ENCODE data around the gene CRELD1. TPM values are rescaled to one million over a fixed set of nuclear protein-coding genes. Genes with fewer than 3 reads are reported as not detected.

The CRELD1 gene
- total and polyA plus RNA-seq, 9 of the 15 experiments (the other 6 are each of a cell fraction or from before 2014, with no cell fraction given), result 3.3 to 25.8 (median 16.5) TPM

GRCh38 chr3:9884555-9885165, 49.0 kb upstream of the CRELD1 start (continued):
- TF ChIP-seq ATF6 (CRISPR knock-in tag; IDR thresholded peaks at IDR 0.05) (no peak), FOXA3 (CRISPR knock-in tag; conservative IDR thresholded peaks at IDR 0.05 in 1 of 2, IDR thresholded peaks at IDR 0.05 in 1 of 2) (peak; percentile 19 to 51; a peak in 1 of 4 replicates), CHD2 (IDR thresholded peaks at IDR 0.05; ENCODE audit: low read depth, low read length) (no peak), ZBED1 (IDR thresholded peaks at IDR 0.05) (no peak), PHB2 (IDR thresholded peaks at IDR 0.05; ENCODE audit: low read depth) (no peak), MLX (CRISPR knock-in tag; conservative IDR thresholded peaks at IDR 0.05) (no peak), GABPA (tag; conservative IDR thresholded peaks at IDR 0.05; ENCODE audit: low read depth) (no peak), ZSCAN29 (IDR thresholded peaks at IDR 0.05) (no peak), CBFA2T3 (IDR thresholded peaks at IDR 0.05) (peak; percentile 81), TSC22D4 (tag; IDR thresholded peaks at IDR 0.05) (no peak), ZNF57 (CRISPR knock-in tag; IDR thresholded peaks at IDR 0.05) (no peak), BRD9 (IDR thresholded peaks at IDR 0.05; ENCODE audit: low read depth, partially characterized antibody) (no peak), HNRNPLL (IDR thresholded peaks at IDR 0.05; ENCODE audit: low read depth, low read length, poor library complexity, severe bottlenecking) (no peak), EHMT2 (IDR thresholded peaks at IDR 0.05) (peak; percentile 23; the same call in 1 of the 2 replicates), YBX1 (IDR thresholded peaks at IDR 0.05) (no peak), CGGBP1 (CRISPR knock-in tag; IDR thresholded peaks at IDR 0.05) (no peak), ZNF77 (CRISPR knock-in tag; IDR thresholded peaks at IDR 0.05) (no peak), MYBL2 (IDR thresholded peaks at IDR 0.05; ENCODE audit: low read depth) (no peak), MYBL2 (CRISPR knock-in tag; IDR thresholded peaks at IDR 0.05; ENCODE audit: borderline replicate concordance) (no peak), FOXM1 (IDR thresholded peaks at IDR 0.05; ENCODE audit: low read depth) (no peak), FOXM1 (CRISPR knock-in tag; IDR thresholded peaks at IDR 0.05; ENCODE audit: low read depth) (no peak), CCAR2 (IDR thresholded peaks at IDR 0.05; ENCODE audit: low read depth, low read length) (no peak), LARP7 (IDR thresholded peaks at IDR 0.05) (no peak), ZNF696 (CRISPR knock-in tag; conservative IDR thresholded peaks at IDR 0.05) (no peak), HDAC3 (IDR thresholded peaks at IDR 0.05; ENCODE audit: borderline replicate concordance, partially characterized antibody) (no peak), ZNF707 (CRISPR knock-in tag; conservative IDR thresholded peaks at IDR 0.05) (no peak), ZNF785 (CRISPR knock-in tag; IDR thresholded peaks at IDR 0.05) (no peak), MEIS2 (IDR thresholded peaks at IDR 0.05; ENCODE audit: partially characterized antibody) (peak; percentile 93), ZNF395 (CRISPR knock-in tag; IDR thresholded peaks at IDR 0.05) (0 out of 2 replicates have a peak, but pooled peaks have one; percentile 29)
